Epithelial cell of alveolus of lung (primary cell): ENCODE data around the gene PODXL. TPM values are rescaled to one million over a fixed set of nuclear protein-coding genes. Genes with fewer than 3 reads are reported as not detected.

Experiments
- total RNA-seq: library from RNA; depleted of rRNA; stranded (reverse); fragments of >200 nt; gene quantifications from 2 replicates; pipeline ENCODE4 v1.2.1, GENCODE V29; 2015

Gene PODXL
- total RNA-seq = 1.1 and 9.3 TPM in 2 replicates

GRCh38 chr7:131556053-131556908 lies at the start of gene PODXL:
Gene PODXL, minus strand, starts transcription at chr7:131556628. Its CDS starts 269 bp downstream, at chr7:131556359.

Other genes starting within 250 kb of the PODXL start
- gene MKLN1, start 228.8 kb downstream of the PODXL start, total RNA-seq = 17.5 and 26.7 TPM in 2 replicates